Gastrocnemius medialis (tissue), 4 donors: Measurements from ENCODE around the gene PCDHB16.
"Not testable (repeated sequence)": the region's sequence is repeated elsewhere in the genome, so short reads cannot be mapped to it uniquely, and the experiment has no call there.

Experiments
- POLR2A ChIP-seq, 2 donors: fragments of 450-650 bp; IDR thresholded peaks; one replicate each; pipeline ENCODE4 v1.6.1; 2017; ENCODE audit warnings: antibody characterized with exemption in 2 of 2, mild to moderate bottlenecking in 2 of 2, moderate library complexity in 2 of 2
- TF ChIP-seq, protein P1 (sequence below), 5 experiments: fragments of 450-650 bp in 3 of 5; fragments of 200-600 bp in 2 of 5; sonication (generic) in 2 of 5; IDR thresholded peaks in 4 of 5; conservative IDR thresholded peaks in 1 of 5; 1 replicate in 4 of 5; 2 replicates in 1 of 5; pipeline ENCODE4 v1.5.1; 2016 to 2019; ENCODE audit warnings: antibody characterized with exemption in 5 of 5, mild to moderate bottlenecking in 3 of 5, moderate library complexity in 3 of 5

DNA sequence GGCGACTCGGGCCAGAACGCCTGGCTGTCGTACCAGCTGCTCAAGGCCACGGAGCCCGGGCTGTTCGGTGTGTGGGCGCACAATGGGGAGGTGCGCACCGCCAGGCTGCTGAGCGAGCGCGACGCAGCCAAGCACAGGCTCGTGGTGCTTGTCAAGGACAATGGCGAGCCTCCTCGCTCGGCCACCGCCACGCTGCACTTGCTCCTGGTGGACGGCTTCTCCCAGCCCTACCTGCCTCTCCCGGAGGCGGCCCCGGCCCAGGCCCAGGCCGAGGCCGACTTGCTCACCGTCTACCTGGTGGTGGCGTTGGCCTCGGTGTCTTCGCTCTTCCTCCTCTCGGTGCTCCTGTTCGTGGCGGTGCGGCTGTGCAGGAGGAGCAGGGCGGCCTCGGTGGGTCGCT lies 12.1 kb downstream of the PCDHB16 start:
- TF ChIP-seq, protein P1, sequence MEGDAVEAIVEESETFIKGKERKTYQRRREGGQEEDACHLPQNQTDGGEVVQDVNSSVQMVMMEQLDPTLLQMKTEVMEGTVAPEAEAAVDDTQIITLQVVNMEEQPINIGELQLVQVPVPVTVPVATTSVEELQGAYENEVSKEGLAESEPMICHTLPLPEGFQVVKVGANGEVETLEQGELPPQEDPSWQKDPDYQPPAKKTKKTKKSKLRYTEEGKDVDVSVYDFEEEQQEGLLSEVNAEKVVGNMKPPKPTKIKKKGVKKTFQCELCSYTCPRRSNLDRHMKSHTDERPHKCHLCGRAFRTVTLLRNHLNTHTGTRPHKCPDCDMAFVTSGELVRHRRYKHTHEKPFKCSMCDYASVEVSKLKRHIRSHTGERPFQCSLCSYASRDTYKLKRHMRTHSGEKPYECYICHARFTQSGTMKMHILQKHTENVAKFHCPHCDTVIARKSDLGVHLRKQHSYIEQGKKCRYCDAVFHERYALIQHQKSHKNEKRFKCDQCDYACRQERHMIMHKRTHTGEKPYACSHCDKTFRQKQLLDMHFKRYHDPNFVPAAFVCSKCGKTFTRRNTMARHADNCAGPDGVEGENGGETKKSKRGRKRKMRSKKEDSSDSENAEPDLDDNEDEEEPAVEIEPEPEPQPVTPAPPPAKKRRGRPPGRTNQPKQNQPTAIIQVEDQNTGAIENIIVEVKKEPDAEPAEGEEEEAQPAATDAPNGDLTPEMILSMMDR (IDR thresholded peaks at IDR 0.05 in 4 of 5, conservative IDR thresholded peaks at IDR 0.05 in 1 of 5) = not testable (repeated sequence)
- not testable (repeated sequence) for TF ChIP-seq POLR2A (IDR thresholded peaks at IDR 0.05)
